NT2/D1 (cell line): ENCODE measurements around the gene ALG9.
A peak's percentile ranks its signal among the peaks of the same experiment; 100 is the strongest.

ENCODE experiments used
- DNase-seq: peaks from one replicate; pipeline ENCODE4 v3.0.0-alpha.2; 2011; ENCODE audit warnings: low read depth, low spot score
- H3K27me3 ChIP-seq: 2 replicates; pipeline ENCODE4 v1.6.0; 2011; ENCODE audit warnings: mild to moderate bottlenecking; ENCODE audit not compliant: insufficient read length, insufficient read depth
- H3K36me3 ChIP-seq: 2 replicates; pipeline ENCODE4 v1.6.1; 2011; ENCODE audit warnings: mild to moderate bottlenecking, low read length, mixed read lengths; ENCODE audit not compliant: insufficient read depth, insufficient read length
- H3K4me1 ChIP-seq: 2 replicates; pipeline ENCODE4 v1.5.1; 2011; ENCODE audit not compliant: insufficient read depth, insufficient read length
- H3K4me3 ChIP-seq: 2 replicates; pipeline ENCODE4 v1.5.1; 2011; ENCODE audit warnings: low read depth; ENCODE audit not compliant: insufficient read length
- H3K9ac ChIP-seq: 2 replicates; pipeline ENCODE4 v1.6.0; 2011; ENCODE audit warnings: low read depth; ENCODE audit not compliant: insufficient read length
- H3K9me3 ChIP-seq: 2 replicates; pipeline ENCODE4 v1.5.1; 2011; ENCODE audit warnings: mild to moderate bottlenecking, low read length; ENCODE audit not compliant: insufficient read depth
- SUZ12 ChIP-seq: IDR thresholded peaks from 2 replicates; pipeline ENCODE4 v1.6.1; 2011; ENCODE audit not compliant: insufficient read length, insufficient read depth; ENCODE audit errors: extremely low read depth
- YY1 ChIP-seq: IDR thresholded peaks from 2 replicates; pipeline ENCODE4 v1.6.1; 2011; ENCODE audit not compliant: insufficient read length, insufficient read depth
- ZNF274 ChIP-seq: IDR thresholded peaks from 2 replicates; pipeline ENCODE4 v1.6.1; 2011; ENCODE audit warnings: mild to moderate bottlenecking, low read depth, low read length

Gene ALG9

DNA sequence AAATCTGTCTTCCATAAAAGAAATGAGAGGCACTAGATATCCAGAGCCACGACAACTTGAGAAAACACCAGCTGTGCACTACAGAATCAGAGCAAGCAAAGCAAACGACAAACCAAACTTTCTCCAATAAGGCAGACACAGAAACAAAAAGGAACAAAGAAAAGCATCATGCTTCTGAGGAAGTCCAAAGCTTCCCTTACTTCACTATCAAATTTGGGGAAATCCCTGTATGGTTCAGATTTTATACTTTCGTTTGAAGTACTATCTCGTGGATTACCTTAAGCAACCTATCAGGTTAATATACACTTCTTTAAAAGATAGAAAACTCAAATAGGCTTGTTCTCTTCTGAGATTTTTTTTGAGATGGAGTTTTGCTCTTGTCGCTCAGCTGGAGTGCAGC lies 27.7 kb downstream of the ALG9 start:
- DNase-seq, result no peak
- Histone ChIP-seq H3K9ac (no peak overlapping the region), H3K27me3 (no peaks in the 10 kb centered on the region), H3K36me3 (peaks cover 13% of the 10 kb centered on the region), H3K9me3 (no peaks in the 10 kb centered on the region), H3K4me1 (peaks cover 5% of the 10 kb centered on the region), H3K4me3 (no peak overlapping the region)
- TF ChIP-seq ZNF274, result no peak
- no peak for TF ChIP-seq SUZ12
- TF ChIP-seq YY1, result no peak

DNA sequence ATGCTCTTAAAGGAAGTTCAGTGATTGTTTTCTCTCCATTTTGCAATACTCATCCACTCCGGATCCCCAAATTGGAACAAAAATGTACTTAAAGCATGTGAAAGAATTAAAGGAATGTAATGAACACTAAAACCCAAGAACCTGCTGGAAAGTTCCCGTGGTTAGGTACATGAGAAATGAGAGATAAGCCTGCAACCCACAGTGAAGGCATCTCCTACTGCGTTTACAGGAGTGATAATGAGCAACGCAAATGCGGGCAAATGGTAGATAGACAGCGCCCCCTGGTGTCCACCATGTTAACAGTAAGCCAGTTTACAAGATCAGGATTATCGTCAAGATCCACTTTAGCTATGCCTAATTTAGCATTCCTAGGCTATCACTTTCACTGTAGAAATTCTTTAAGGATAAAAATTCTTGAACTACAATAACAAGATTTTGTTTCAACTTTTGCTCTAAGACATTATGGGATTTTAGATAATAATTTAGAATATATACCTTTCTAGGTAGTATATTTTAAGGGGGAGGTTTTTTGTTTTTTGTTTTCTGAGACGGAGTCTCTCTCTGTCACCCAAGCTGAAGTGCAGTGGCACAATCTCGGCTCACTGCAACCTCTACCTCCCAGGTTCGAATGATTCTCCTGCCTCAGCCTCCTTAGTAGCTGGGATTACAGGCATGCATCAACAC lies 29.9 kb downstream of the ALG9 start:
- no peaks in the 10 kb centered on the region for H3K9me3 ChIP-seq
- peaks cover 5% of the 10 kb centered on the region for H3K4me1 ChIP-seq
- TF ChIP-seq ZNF274 (no peak), SUZ12 (no peak), YY1 (no peak)
- peak; percentile 86 for DNase-seq
- H3K27me3 ChIP-seq, result no peaks in the 10 kb centered on the region
- peaks cover 22% of the 10 kb centered on the region for H3K36me3 ChIP-seq
- no peak overlapping the region for H3K9ac ChIP-seq
- H3K4me3 ChIP-seq, result no peak overlapping the region

DNA sequence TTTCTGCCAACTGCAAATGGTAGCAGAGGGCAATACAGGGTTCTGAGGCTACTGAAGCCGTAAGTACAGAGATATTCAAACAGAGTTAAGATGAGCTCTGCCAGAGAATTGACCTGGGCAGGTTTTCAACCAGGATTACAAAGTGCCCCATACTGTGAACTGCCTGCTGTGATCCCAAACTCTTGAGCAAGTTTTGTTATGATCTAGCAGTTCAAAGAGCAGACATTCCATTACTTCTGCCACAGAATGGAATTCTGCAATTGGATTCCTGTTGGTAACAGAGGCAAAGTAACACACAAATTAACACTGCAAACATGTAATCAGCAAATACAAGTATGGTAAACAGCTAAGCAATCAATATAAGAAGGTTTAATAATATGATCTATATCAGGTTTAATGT lies 31.2 kb downstream of the ALG9 start:
- Histone ChIP-seq H3K9ac (no peak overlapping the region), H3K4me1 (peaks cover 2% of the 10 kb centered on the region), H3K4me3 (no peak overlapping the region), H3K36me3 (peaks cover 24% of the 10 kb centered on the region), H3K9me3 (no peaks in the 10 kb centered on the region), H3K27me3 (no peaks in the 10 kb centered on the region)
- DNase-seq, result no peak
- TF ChIP-seq SUZ12 (no peak), ZNF274 (no peak), YY1 (no peak)

DNA sequence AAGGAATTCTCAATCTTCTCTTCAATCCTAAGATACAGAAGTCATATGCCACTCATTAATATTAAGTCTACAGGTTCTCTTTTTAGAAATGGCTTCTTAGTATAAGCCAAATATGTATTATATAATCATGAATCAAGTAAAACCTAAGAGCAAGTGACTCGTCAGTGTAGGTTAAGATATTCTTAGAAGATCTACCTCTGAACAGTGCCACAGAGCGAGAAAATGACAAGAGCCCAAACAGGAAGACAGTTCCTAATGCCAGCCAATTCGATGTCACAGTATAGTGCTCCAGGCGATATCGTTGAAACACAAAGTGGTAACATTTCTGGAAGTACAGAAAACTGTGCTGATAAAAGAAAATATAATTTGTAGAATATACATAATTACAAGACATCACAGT lies 33.3 kb downstream of the ALG9 start:
- Histone ChIP-seq H3K27me3 (no peaks in the 10 kb centered on the region), H3K36me3 (peaks cover 13% of the 10 kb centered on the region), H3K9me3 (no peaks in the 10 kb centered on the region), H3K4me3 (no peak overlapping the region), H3K4me1 (peaks cover 2% of the 10 kb centered on the region), H3K9ac (no peak overlapping the region)
- TF ChIP-seq YY1, result no peak
- no peak for TF ChIP-seq SUZ12
- TF ChIP-seq ZNF274, result no peak
- DNase-seq, result no peak

DNA sequence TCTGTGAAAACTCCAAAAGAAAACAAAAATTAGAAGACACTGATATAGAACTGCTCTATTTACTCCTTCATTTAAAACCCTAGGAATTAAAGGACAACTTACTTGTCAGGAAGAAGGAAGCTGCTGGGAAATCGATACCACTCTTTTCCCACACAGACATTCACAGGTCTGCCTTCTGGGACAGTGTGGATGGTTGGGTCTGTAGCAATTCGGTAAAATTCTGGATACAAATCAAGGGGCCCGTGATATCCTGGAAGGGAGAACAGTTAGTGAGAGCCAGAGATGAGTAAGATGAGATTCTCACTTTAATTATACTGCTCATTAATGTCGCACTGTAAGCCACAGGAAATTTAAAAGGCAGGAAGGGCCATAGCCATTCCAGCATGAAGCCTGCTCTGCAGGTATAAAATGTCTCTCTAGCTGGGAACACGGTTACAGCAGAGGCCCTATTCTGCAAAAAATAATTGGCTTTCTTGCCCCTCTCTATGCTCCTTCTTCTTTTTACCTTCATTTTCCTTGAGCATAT lies 34.0 kb downstream of the ALG9 start:
- TF ChIP-seq ZNF274 (no peak), SUZ12 (no peak), YY1 (no peak)
- Histone ChIP-seq H3K9ac (no peak overlapping the region), H3K4me1 (peaks cover 2% of the 10 kb centered on the region), H3K36me3 (peaks cover 11% of the 10 kb centered on the region), H3K27me3 (no peaks in the 10 kb centered on the region), H3K4me3 (no peak overlapping the region), H3K9me3 (no peaks in the 10 kb centered on the region)
- no peak for DNase-seq

- no peak for DNase-seq
- Histone ChIP-seq H3K9ac (no peak overlapping the region), H3K9me3 (no peaks in the 10 kb centered on the region), H3K4me3 (no peak overlapping the region), H3K27me3 (no peaks in the 10 kb centered on the region), H3K36me3 (peaks cover 11% of the 10 kb centered on the region), H3K4me1 (peaks cover 2% of the 10 kb centered on the region)
- no peak for TF ChIP-seq SUZ12
- no peak for TF ChIP-seq YY1
- no peak for TF ChIP-seq ZNF274
These were observed 34.7 kb downstream of the ALG9 start for GRCh38 chr11:111836721-111837120.

GRCh38 chr11:111836162-111836561 lies 35.2 kb downstream of the ALG9 start:
- peaks cover 2% of the 10 kb centered on the region for H3K4me1 ChIP-seq
- no peak for DNase-seq
- H3K27me3 ChIP-seq, result no peaks in the 10 kb centered on the region
- no peak for TF ChIP-seq YY1
- no peak for TF ChIP-seq ZNF274
- TF ChIP-seq SUZ12, result no peak
- no peak overlapping the region for H3K4me3 ChIP-seq
- no peak overlapping the region for H3K9ac ChIP-seq
- H3K36me3 ChIP-seq, result peaks cover 11% of the 10 kb centered on the region
- no peaks in the 10 kb centered on the region for H3K9me3 ChIP-seq

GRCh38 chr11:111835665-111836064 lies 35.7 kb downstream of the ALG9 start:
- Histone ChIP-seq H3K4me3 (no peak overlapping the region), H3K27me3 (no peaks in the 10 kb centered on the region), H3K4me1 (peaks cover 2% of the 10 kb centered on the region), H3K9me3 (no peaks in the 10 kb centered on the region), H3K36me3 (peaks cover 11% of the 10 kb centered on the region), H3K9ac (no peak overlapping the region)
- no peak for DNase-seq
- TF ChIP-seq ZNF274 (no peak), YY1 (no peak), SUZ12 (no peak)
